Keratinocyte (primary cell): ENCODE data around the gene HCFC1.

Experiments
- CTCF ChIP-seq, 3 experiments: IDR thresholded peaks in 1 of 3; conservative IDR thresholded peaks in 1 of 3; optimal IDR thresholded peaks in 1 of 3; 2 replicates in 2 of 3; 3 replicates in 1 of 3; pipeline versions ENCODE3 to v1.5.1; 2011; ENCODE audit warnings: low read length in 3 of 3, mild to moderate bottlenecking in 3 of 3, moderate library complexity in 2 of 3, control low read depth in 1 of 3, inconsistent platforms in 1 of 3; ENCODE audit not compliant: insufficient read depth in 2 of 3; ENCODE audit errors: extremely low read depth in 1 of 3
- EZH2 ChIP-seq: IDR thresholded peaks from one replicate; pipeline ENCODE4 v1.6.1; 2012; ENCODE audit warnings: inconsistent platforms, mild to moderate bottlenecking, low read length, moderate library complexity

- TF ChIP-seq CTCF (optimal IDR thresholded peaks at IDR 0.05 in 1 of 3, IDR thresholded peaks at IDR 0.05 in 1 of 3, conservative IDR thresholded peaks at IDR 0.05 in 1 of 3; ENCODE audit: extremely low read depth in 1 of 3, insufficient read depth in 2 of 3, low read length in 3 of 3), result no peak
- TF ChIP-seq EZH2, result no peak
Measured at GRCh38 chrX:153993079-153993478, 21.5 kb upstream of the HCFC1 start.
